Hematopoietic multipotent progenitor cell (in vitro differentiated cells): ENCODE data around the gene KIF7. TPM values are rescaled to one million over a fixed set of nuclear protein-coding genes. Genes with fewer than 3 reads are reported as not detected.
A peak's percentile ranks its signal among the peaks of the same experiment; 100 is the strongest.
"Not testable (repeated sequence)": the region's sequence is repeated elsewhere in the genome, so short reads cannot be mapped to it uniquely, and the experiment has no call there.

Experiments
- DNase-seq, 3 donors: peaks; one replicate each; pipeline ENCODE4 v3.0.0-alpha.2; 2011 to 2015; ENCODE audit warnings: low read depth in 2 of 3, low spot score in 2 of 3
- total RNA-seq: library from RNA; depleted of rRNA; stranded (reverse); fragments of >200 nt; gene quantifications from one replicate; pipeline ENCODE4 v1.2.3, GENCODE V29; 2012

Gene KIF7
- total RNA-seq, result 13.2 TPM

- DNase-seq, result peak in 2 of 3 donors; percentile 73 to 75
These were observed at the start of gene KIF7 for GRCh38 chr15:89654847-89655805. Gene KIF7 (minus strand): TSS chr15:89655467. CDS start chr15:89652930, 2,537 bp downstream.

GRCh38 chr15:89704411-89704810 lies 49.1 kb upstream of the KIF7 start:
- no peak for DNase-seq

- no peak for DNase-seq
These were observed 39.9 kb upstream of the KIF7 start for GRCh38 chr15:89695198-89695597.

- DNase-seq, result no peak
These were observed 38.4 kb upstream of the KIF7 start for GRCh38 chr15:89693696-89694095.

- no peak for DNase-seq
These were observed 37.8 kb upstream of the KIF7 start for GRCh38 chr15:89693091-89693490.

- DNase-seq, result peak; percentile 65 to 71 (median 65)
These were observed 35.3 kb upstream of the KIF7 start, which contains the start of the genes PEX11A and WDR93 for GRCh38 chr15:89690276-89691218. Gene PEX11A (minus strand): TSS chr15:89690754. CDS start chr15:89690632, 122 bp downstream. Gene WDR93 (plus strand): TSS chr15:89690811. CDS start chr15:89701747, 10,936 bp downstream.

- DNase-seq, result not testable (repeated sequence)
These were observed 34.6 kb upstream of the KIF7 start for GRCh38 chr15:89689930-89690275.

GRCh38 chr15:89686522-89686921 lies 31.3 kb upstream of the KIF7 start:
- DNase-seq, result no peak

GRCh38 chr15:89685995-89686394 lies 30.7 kb upstream of the KIF7 start:
- no peak for DNase-seq

- no peak for DNase-seq
These were observed 25.9 kb upstream of the KIF7 start for GRCh38 chr15:89681146-89681545.

GRCh38 chr15:89680282-89680873 lies 25.1 kb upstream of the KIF7 start:
- no peak for DNase-seq

GRCh38 chr15:89679212-89679611 lies 23.9 kb upstream of the KIF7 start, which contains the start of gene PLIN1:
Gene PLIN1 (minus strand): TSS chr15:89679367. CDS start chr15:89677489, 1,878 bp downstream.
- DNase-seq, result no peak

- no peak for DNase-seq
These were observed 22.1 kb upstream of the KIF7 start for GRCh38 chr15:89677381-89677780.

GRCh38 chr15:89675606-89676005 lies 20.3 kb upstream of the KIF7 start:
- DNase-seq, result no peak

- no peak for DNase-seq
These were observed 19.3 kb upstream of the KIF7 start for GRCh38 chr15:89674526-89674925.

- peak in 1 of 3 donors; percentile 64 for DNase-seq
These were observed 17.9 kb upstream of the KIF7 start for GRCh38 chr15:89673165-89673512.

GRCh38 chr15:89672221-89673164 lies 17.2 kb upstream of the KIF7 start:
- DNase-seq, result no peak

- no peak for DNase-seq
These were observed 16.4 kb upstream of the KIF7 start for GRCh38 chr15:89671687-89672086.

GRCh38 chr15:89670971-89671560 lies 15.8 kb upstream of the KIF7 start:
- no peak for DNase-seq
